Panc1 (cell line): ENCODE measurements around the gene SEC31A. TPM values are rescaled to one million over a fixed set of nuclear protein-coding genes. Genes with fewer than 3 reads are reported as not detected.
A peak's percentile ranks its signal among the peaks of the same experiment; 100 is the strongest.

ENCODE experiments used
- ATAC-seq: fragments of 200-7000 bp; cut with Tn5 transposase; 2 replicates; pipeline ENCODE4 v1.9.1; 2020; ENCODE audit warnings: mild to moderate bottlenecking, moderate library complexity
- BruUV-seq: library from RNA; stranded (reverse); fragments of 400-500 nt; replicated peaks from 2 replicates; lab custom pipeline; 2021; lab: Mats Ljungman, UMichigan
- CTCF ChIA-PET: fragments of 300-600 bp; sonication (Branson Sonifier 250); formaldehyde crosslinking; loops from one replicate; lab custom pipeline; 2022; ENCODE audit warnings: antibody characterized with exemption; lab: Charles Lee
- POLR2A ChIA-PET: fragments of 300-600 bp; sonication (Branson Sonifier 250); formaldehyde crosslinking; loops from one replicate; lab custom pipeline; 2022; ENCODE audit warnings: antibody characterized with exemption; lab: Charles Lee
- DNase-seq: peaks from one replicate; pipeline ENCODE4 v3.0.0-alpha.2; 2010; ENCODE audit warnings: low read depth, low spot score
- H3K27ac ChIP-seq: 2 replicates; pipeline ENCODE4 v1.5.1; 2011; ENCODE audit warnings: mild to moderate bottlenecking, low read length, inconsistent platforms
- H3K27me3 ChIP-seq: fragments of 200-500 bp; sonication (Bioruptor generic); 2 replicates; pipeline ENCODE4 v1.6.0; 2014; ENCODE audit warnings: low read length, inconsistent platforms; ENCODE audit not compliant: control insufficient read depth, insufficient read depth
- H3K36me3 ChIP-seq: fragments of 200-500 bp; sonication (Bioruptor generic); 2 replicates; pipeline ENCODE4 v1.5.1; 2014; ENCODE audit warnings: inconsistent platforms, mild to moderate bottlenecking, low read length, moderate library complexity; ENCODE audit not compliant: control insufficient read depth, insufficient read depth
- H3K4me1 ChIP-seq: 2 replicates; pipeline ENCODE4 v1.5.1; 2011; ENCODE audit warnings: inconsistent platforms, mild to moderate bottlenecking, low read length, moderate library complexity; ENCODE audit not compliant: control insufficient read depth, insufficient read depth
- H3K4me3 ChIP-seq, 2 experiments: 2 replicates each; pipeline ENCODE4 v1.5.1; 2011 to 2012; ENCODE audit warnings: low read depth in 2 of 2, low read length in 2 of 2, mild to moderate bottlenecking in 2 of 2, inconsistent platforms in 1 of 2, moderate library complexity in 1 of 2
- H3K9me3 ChIP-seq: fragments of 200-500 bp; sonication (Bioruptor generic); 2 replicates; pipeline ENCODE4 v1.5.1; 2014; ENCODE audit warnings: low read depth, mild to moderate bottlenecking, inconsistent platforms, low read length, moderate library complexity; ENCODE audit not compliant: control insufficient read depth, insufficient read depth
- CTCF ChIP-seq: fragments of 450-650 bp; IDR thresholded peaks from 2 replicates; pipeline ENCODE4 v1.5.1; 2017; ENCODE audit warnings: mild to moderate bottlenecking
- POLR2AphosphoS5 ChIP-seq: IDR thresholded peaks from 2 replicates; pipeline ENCODE4 v1.6.1; 2012; ENCODE audit warnings: mild to moderate bottlenecking, low read depth, low read length, moderate library complexity
- REST ChIP-seq, 2 experiments: IDR thresholded peaks; 2 replicates each; pipeline ENCODE4 v1.6.1; 2011 to 2012; ENCODE audit warnings: low read depth in 2 of 2, control low read depth in 1 of 2, low read length in 1 of 2, mild to moderate bottlenecking in 1 of 2, moderate library complexity in 1 of 2; ENCODE audit not compliant: insufficient read depth in 1 of 2
- SIN3A ChIP-seq: IDR thresholded peaks from 2 replicates; pipeline ENCODE4 v1.6.1; 2012; ENCODE audit warnings: low read depth, mild to moderate bottlenecking, low read length, moderate library complexity, borderline replicate concordance; ENCODE audit not compliant: insufficient read depth
- TCF7L2 ChIP-seq: IDR thresholded peaks from 2 replicates; pipeline ENCODE4 v1.6.1; 2011; ENCODE audit warnings: mild to moderate bottlenecking, low read depth, low read length, inconsistent platforms
- in situ Hi-C: cut with HindIII; loops from 2 replicates; pipeline ENCODE4 v1.10.0; 2016; ENCODE audit warnings: low sequenced_read_pairs, low pct_unique_long_range_greater_than_20kb
- intact Hi-C: fragments of 100-400 bp; cut with micrococcal nuclease; formaldehyde crosslinking; loops from one replicate; pipeline ENCODE4 v1.10.0; 2022; ENCODE audit not compliant: unreplicated experiment
- total RNA-seq: library from RNA; stranded (reverse); gene quantifications from one replicate; pipeline ENCODE4 v1.2.1, GENCODE V29; 2021; ENCODE audit not compliant: unreplicated experiment

Gene SEC31A
- total RNA-seq, 1 experiment from 2014 or later: 107 TPM

- Histone ChIP-seq H3K4me1 (peaks cover 13% of the 10 kb centered on the region), H3K27me3 (no peaks in the 10 kb centered on the region), H3K27ac (peak overlapping the region; percentile 97), H3K4me3 (peak overlapping the region; percentile 95), H3K36me3 (peaks cover 20% of the 10 kb centered on the region), H3K9me3 (no peaks in the 10 kb centered on the region)
- no peak for ATAC-seq
- intact Hi-C loops: loop anchor here (10.0 kb wide), 1 partner anchor 656 kb away; no protein-coding TSS in a partner anchor
- TF ChIP-seq POLR2AphosphoS5 (no peak), TCF7L2 (no peak), CTCF (peak; percentile 58; the same call in 1 of the 2 replicates)
- in situ Hi-C loops: no loop called here
- CTCF ChIA-PET: no interaction called here
- DNase-seq: no peak
- BruUV-seq: no TSS peak
- POLR2A ChIA-PET: no interaction called here
Observed at GRCh38 chr4:82898322-82899243, 7.6 kb upstream of the SEC31A start.

GRCh38 chr4:82896755-82897154 lies 5.8 kb upstream of the SEC31A start:
- H3K27me3 ChIP-seq: no peaks in the 10 kb centered on the region
- intact Hi-C loops: loop anchor here (10.0 kb wide), 1 partner anchor 658 kb away; no protein-coding TSS in a partner anchor
- ChIA-PET POLR2A (no interaction called here), CTCF (no interaction called here)
- ATAC-seq (no peak), DNase-seq (no peak)
- in situ Hi-C loops: no loop called here
- H3K9me3 ChIP-seq: no peaks in the 10 kb centered on the region
- no TSS peak for BruUV-seq
- H3K4me1 ChIP-seq: peaks cover 18% of the 10 kb centered on the region
- no peak for TF ChIP-seq REST (IDR thresholded peaks at IDR 0.05; ENCODE audit: insufficient read depth in 1 of 2, low read depth in 2 of 2, low read length in 1 of 2)
- TF ChIP-seq POLR2AphosphoS5: no peak
- no peak for TF ChIP-seq CTCF
- no peak for TF ChIP-seq SIN3A
- TF ChIP-seq TCF7L2: no peak
- no peak overlapping the region for H3K4me3 ChIP-seq
- H3K27ac ChIP-seq: no peak overlapping the region
- peaks cover 20% of the 10 kb centered on the region for H3K36me3 ChIP-seq
